Activated gamma-delta T cell treated with anti-CD3 and anti-CD28 coated beads, Interleukin-2, amount 50 U/mL, for 16 hours (primary cell): ENCODE results near the gene FOXP1.

ENCODE experiments used
- DNase-seq: peaks from one replicate; pipeline ENCODE4 v3.0.0-alpha.2; 2020; ENCODE audit warnings: low read depth

FOXP1 gene

DNA sequence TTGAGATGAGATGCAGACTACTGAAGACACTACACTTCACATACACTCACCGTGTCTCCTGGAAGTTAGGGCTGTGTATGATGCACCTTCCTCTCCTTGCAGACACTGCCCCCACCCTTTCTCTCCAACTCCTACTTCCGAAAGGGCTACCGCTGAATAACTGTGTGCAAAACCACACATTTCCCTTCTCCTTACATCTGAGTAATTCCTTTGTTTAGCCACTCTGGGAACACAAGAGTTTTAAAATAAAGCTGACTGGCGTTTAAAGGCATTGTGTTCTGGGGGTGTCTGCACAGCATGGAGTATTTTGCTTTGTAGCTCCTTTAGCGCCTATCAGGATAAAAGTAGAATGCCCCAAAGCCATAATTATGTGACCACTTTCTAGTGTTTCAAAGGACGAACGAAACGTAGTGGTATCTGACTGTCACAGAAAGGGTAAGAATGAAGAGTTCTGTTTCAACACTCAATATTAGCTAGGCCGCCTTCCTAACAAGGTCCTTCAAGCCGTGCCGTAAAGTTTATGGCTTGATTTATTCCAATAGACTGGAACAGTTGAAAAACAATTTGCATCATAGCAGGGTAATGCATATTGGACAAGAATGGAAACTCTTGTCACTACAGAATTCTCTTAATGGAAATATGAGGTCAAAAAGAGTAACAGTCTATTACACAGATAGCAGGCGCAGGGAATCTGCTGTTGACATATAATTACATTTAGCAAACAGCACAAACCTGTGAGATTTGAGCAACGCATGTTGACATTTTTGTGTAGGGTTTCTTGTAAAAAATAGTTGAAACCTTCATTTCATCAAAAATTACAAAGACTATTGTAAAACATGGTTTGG lies 619.9 kb downstream of the FOXP1 start:
- no peak for DNase-seq

DNA sequence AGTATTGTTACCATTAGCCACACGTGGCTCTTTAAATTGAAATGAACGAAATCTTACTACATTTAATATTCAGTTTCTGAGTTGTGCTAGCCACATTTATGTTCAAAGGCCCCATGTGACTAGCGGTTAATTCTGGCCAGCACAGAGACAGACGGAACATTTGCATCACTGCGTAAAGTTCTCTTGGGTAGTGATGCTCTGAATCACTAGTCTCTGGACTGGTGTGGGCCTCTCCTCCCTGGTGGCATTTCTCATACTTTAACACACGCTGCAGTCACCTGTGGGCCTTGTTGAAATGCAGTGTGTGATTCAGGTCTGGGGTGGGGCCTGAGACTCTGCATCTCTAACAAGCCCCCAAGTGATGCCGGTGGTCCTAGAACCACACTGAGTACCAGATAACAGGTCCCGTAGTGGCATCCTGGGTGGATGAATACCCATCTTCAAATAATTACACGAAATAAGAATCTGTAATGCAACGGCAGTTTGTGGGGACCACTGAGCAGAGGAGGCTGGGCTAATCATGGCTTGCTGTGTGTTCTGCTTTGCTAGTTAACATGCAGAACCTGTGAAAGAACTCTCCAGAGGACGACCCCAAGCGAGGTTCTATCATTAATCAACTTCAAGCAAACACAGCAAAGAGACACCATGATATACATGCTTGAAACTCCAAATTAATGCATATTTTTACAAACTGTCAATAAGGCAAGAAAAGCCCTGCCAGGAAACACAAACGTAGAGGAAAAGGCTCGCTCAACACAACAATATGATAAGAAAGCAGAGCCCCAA lies 623.8 kb downstream of the FOXP1 start:
- DNase-seq = no peak

DNA sequence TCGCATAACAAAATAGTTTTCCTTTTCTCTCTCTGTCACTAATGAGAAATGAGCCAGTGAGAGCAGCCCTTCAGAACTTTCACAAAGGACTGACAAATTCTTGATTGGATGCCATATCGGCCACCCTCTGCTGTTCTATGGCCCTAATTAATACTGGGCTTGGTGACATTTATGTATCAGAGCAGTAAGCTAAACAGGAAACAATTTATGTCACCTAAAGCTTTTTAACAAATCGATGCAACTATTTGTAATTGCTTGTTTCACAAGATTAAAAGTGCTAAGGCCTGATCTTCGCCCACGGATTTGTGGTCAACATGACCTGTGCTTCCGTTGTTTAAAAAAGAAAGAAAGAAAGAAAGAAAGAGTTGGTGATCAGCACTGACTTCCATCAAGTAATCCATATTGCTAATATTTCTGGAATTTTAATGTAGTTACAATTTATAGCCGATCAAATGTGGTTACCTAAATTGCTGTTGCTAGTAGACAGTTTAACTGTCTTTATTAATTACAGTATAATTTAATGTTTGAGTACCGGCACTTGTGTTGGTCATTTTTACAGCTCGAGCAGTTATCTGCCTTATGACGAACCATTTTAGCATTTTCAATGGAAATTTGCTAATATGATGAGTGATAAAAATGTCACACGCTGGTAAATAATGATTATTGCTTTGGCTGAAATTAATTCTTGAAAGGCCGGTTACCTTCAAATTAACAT lies 631.3 kb downstream of the FOXP1 start:
- no peak for DNase-seq

DNA sequence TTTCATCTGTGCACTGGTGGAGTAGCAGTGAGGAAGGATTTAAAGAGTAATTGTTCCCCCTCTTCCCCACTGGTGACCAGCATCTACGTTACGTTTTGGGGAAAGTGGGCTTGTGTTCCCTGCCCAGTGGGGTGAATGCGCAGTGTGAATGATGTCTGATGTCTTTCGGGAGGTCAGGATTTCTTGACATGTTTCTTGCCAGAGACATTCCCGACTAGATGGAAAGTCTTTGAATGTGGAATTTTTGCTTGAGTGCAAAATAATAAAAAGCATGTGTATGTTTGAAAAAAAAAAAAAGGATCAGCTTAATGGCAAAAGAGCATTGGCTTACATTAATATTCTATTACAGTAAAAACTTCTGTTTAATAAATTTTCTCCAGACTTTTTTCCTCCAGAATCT lies 632.2 kb downstream of the FOXP1 start:
- DNase-seq = no peak

DNA sequence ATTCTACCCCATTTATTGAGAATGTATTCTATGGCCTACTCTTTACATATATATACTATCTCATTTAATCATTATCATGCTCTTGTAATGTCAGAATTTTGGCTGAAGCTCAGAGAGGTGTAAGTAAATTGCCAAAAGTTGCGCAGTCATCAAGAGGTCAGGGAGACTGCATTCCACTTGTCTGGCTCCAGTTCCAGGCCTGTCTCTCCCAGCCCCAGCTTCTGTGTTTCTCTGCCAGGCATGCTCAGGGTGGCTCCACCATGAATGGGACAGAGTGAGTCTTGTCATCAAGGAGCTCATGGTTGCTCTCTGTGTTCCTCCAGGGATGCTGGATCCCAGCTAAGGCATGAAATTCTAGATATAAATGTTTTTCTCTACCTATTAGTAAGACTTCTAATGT lies 635.9 kb downstream of the FOXP1 start:
- no peak for DNase-seq

DNA sequence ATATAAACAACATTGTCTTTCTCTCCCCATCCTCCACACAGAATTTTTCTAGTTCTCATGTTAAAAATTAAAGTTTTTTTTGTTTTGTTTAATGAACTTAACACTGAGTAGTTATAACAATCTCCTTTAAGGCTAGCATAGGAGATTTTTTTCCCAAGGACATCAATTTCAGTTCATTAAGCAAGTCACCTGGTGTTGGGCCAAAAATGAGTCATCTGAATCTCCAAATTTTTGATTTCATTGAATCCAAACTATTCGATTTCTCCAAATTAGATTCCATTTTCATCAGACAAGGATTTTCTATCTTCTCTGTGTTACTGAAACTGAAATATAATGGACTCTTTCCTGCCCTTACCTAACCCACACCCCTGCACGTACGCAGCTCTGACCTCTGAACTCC lies 639.6 kb downstream of the FOXP1 start:
- DNase-seq = no peak

DNA sequence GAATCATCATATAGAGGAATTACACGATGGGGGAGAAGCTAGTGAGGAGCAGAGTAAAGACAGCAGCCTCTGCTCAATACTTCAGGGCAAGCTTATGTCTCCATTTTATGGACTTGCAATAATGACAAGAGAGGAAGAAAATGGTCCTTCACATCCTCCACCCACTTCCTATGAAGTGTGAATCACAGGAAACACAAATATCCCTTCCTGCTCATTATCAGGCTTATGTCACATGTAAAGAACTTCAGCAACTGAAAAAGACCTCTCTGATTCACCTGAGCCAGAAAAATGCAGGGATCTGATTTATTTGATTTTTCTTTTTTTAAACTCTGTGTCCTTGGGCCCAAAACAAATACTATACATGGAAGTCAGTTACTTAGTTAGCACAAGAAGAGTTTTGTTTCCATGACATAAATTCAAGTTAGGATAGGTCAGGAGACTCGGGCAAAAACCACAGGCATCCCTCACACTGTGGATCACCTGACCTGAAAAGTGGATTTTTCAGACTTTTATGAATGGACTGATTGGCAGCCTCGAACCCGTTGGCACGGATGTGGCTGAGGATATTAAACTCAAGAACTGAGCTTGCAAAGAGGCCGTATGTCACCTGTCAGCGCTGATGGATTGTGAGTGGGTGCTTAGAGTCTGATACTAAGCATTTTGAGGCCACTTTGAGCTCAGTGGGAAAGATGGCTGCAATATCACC lies 650.3 kb downstream of the FOXP1 start:
- DNase-seq = no peak

DNA sequence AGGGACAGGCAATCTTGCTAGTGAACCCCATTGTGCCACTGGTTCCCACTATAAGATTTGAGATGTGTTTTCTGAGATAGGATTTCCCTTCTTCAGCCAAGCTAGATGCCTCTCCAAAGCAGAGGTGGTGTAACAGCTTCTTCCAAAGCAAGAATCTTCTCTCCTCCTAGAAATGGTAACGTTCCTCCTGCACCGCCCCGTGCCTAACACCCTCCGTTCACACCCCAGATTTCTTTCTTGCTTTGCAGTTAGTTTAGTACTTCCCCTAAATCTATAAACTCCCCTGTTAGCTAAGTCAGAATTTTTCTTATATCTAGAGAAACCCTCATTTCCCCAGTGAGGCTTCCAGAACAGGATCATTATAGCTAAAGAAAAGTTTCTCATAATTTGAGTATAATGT lies 653.5 kb downstream of the FOXP1 start:
- DNase-seq = no peak

DNA sequence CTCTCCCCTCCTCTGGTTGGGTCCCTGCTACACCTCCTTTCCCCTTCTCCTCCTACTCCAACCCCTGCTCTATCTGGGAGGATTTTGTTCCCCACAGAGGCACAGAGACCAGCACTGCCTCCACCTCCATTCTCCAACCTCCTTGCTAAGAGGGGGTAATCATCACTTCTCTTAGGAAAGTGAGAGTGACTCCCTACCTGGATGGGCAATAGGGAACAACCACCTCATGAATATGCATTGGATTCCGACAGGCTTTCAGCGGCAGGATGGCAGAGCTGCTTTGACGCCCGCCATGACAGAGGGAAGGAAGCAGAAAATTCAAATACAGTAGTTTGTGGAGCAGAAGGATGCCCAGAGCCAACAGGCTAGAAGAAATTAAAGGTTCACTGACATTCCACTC lies 656.3 kb downstream of the FOXP1 start:
- DNase-seq = no peak

DNA sequence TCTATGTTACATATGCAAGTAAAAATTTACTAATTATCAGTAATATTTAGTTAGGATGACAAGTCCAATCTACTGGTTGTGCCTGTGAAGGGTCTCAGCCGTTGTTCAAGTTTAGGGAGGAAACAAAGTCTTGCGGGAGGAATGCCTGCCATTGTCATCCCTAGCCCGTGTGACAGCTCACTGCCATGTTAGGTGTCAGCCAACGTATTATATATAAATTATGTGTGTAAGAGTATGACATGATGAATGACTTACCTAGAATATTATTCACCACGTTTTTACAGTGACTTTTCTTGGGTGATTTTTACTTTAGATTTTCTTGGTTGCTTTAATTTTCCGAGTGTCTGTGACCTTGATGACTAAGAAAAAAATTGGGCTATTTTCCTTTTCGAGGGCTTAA lies 656.7 kb downstream of the FOXP1 start:
- no peak for DNase-seq

DNA sequence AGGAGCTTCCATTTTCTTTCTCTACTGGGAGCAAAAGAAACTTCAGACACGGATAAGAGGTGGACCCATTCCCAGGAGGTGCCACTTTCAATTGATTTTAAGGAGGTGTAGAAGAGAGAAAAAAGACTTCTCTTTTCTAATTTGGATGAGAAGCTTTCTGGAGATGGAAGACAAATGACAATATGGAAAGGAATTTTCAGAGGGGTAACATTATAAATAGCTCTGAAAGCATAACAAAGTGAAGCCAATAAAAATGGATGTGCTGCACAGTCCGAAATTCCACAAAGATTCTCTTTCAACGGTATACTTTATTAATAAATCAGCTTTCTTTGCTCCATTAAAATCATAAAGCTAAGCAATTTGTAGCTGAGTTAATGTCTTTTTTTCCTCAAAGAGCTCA lies 663.9 kb downstream of the FOXP1 start:
- no peak for DNase-seq

DNA sequence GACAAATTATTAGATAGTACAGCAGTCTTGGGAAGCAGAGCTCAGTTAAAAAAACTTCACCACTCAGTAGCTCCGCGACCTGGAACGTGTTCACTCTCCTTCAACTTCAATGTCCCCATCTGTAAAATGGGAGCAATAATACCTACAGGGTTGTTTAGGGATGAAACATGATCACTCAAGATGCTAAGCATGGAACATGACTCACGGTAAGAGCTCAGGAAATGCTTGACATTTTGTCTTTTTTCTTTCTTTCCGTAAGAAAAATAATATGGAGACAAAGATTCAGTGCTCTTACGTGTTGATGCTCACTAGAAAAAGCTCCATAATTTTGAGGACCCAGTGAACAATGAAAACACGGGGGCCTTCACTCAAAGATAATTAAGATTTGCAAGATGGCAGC lies 664.4 kb downstream of the FOXP1 start:
- no peak for DNase-seq

DNA sequence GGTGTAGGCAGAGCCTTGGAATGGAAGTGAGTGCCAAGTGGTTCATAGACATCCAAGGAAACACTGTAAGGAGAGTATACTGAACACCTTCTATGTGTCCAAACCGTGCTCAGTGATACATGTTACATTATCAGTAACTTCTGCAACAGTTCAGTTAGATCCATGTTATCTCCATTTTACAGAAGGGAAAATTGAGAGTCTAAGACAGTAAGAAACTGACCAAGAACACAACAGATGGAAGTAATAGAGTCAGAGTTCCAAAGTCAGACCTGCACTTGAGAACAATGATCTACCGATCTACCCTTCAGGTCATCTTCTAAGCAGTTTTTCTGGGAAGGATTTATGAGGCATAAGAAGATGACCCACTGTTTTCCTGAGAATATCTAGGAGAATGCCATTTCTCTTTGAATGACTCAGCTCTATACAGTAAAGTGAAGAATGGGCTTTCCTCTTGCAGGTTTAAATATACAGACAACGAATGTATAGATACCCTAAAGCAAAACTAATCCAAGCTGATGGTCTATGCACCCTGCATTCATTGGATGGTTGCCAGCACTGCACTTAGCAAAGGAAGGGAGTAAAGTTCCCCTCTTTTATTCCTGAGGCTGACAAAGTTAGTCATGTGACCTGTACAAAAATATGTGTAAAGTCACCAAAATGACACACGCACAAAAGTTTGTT lies 667.0 kb downstream of the FOXP1 start:
- DNase-seq = no peak

DNA sequence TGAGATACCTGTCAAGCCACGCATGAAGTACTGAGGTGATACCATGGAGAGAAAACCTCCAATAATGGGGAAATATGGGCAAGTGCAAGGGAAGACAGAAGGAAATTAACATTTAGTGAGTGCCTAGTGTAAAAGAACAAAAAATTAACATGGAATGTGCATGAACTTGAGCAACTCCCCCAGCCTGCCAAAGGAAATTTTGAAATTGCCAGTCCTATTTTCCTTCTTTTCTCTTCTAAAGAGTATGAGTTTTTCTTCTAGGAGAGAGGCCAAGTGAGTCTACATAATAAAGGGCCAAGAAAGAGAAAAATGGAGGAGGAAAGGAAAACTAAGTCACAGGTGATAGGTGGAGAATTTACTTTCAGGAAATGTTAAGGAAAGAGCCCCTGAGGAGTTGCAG lies 668.7 kb downstream of the FOXP1 start:
- no peak for DNase-seq

DNA sequence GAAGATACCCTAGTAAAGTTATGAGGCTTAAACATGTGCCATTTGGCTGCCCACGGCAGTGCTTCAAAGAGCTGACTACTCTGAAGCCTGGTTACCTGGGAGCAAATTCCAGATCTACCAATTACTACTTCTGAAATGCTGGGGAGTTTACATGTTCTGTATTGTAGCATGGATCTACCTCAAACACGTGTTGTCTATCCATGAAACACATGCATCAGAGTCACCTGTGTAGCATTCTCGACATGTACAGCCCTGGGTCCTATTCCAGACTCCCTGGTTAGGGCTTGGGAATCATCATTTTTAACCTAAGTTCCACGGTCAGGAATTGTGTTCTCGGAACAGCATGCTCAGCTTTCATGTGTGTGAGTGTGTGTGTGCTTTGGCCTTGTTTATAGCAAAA lies 671.8 kb downstream of the FOXP1 start:
- DNase-seq = no peak

DNA sequence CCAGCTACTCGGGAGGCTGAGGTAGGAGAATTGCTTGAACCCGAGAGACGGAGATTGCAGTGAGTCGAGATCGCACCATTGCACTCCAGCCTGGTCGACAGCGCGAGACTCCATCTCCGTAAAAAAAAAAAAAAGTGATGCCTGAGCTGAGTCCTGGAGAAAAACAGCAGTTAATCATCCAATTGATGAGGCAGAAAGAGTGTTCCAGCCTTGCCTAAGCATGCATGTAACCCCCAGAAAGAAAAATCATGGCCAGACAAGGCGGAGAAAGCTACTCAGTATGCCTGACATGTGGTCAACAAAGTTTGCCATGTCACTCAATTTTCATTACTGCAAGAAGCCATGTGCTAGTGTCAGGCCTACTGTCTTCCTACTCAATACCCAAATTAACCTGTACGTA lies 678.0 kb downstream of the FOXP1 start:
- no peak for DNase-seq
